Activated B cell treated with CpG ODN at 0.5 μM for 24 hours (primary cell): ENCODE measurements around the gene NOS1. TPM values are rescaled to one million over a fixed set of nuclear protein-coding genes. Genes with fewer than 3 reads are reported as not detected.

Experiments
- ATAC-seq: fragments of 200-7000 bp; cut with Tn5 transposase; one replicate; pipeline ENCODE4 v1.10.0; 2021; ENCODE audit warnings: low read depth, mild to moderate bottlenecking, moderate library complexity
- CTCF ChIA-PET: fragments of 350-600 bp; sonication (Branson Sonifier 250); formaldehyde crosslinking; loops from one replicate; lab custom pipeline; 2021; ENCODE audit warnings: antibody characterized with exemption; lab: Charles Lee
- POLR2A ChIA-PET: fragments of 350-600 bp; sonication (Branson Sonifier 250); formaldehyde crosslinking; loops from one replicate; lab custom pipeline; 2021; ENCODE audit warnings: antibody characterized with exemption; lab: Charles Lee
- DNase-seq: peaks from one replicate; pipeline ENCODE4 v3.0.0; 2022
- H3K27ac Mint-ChIP-seq: one replicate; pipeline ENCODE4 v1.8.0; 2020; ENCODE audit warnings: mixed read lengths
- H3K27me3 Mint-ChIP-seq: one replicate; pipeline ENCODE4 v1.8.0; 2021; ENCODE audit warnings: mixed read lengths
- H3K36me3 Mint-ChIP-seq: one replicate; pipeline ENCODE4 v1.8.0; 2021; ENCODE audit warnings: low read depth, mixed read lengths
- H3K4me1 Mint-ChIP-seq: one replicate; pipeline ENCODE4 v1.8.0; 2021; ENCODE audit warnings: mixed read lengths
- H3K4me3 Mint-ChIP-seq: one replicate; pipeline ENCODE4 v1.8.0; 2020; ENCODE audit warnings: mild to moderate bottlenecking, mixed read lengths
- H3K9me3 Mint-ChIP-seq: one replicate; pipeline ENCODE4 v1.8.0; 2020; ENCODE audit warnings: mixed read lengths
- intact Hi-C: fragments of 100-400 bp; cut with micrococcal nuclease; formaldehyde crosslinking; loops from one replicate; pipeline ENCODE4 v1.15.1; 2024
- total RNA-seq: library from RNA; stranded (reverse); gene quantifications from 2 replicates; pipeline ENCODE4 v1.2.3, GENCODE V29; 2022
- TF ChIP-seq, protein P1 (sequence below): fragments of 200-600 bp; IDR thresholded peaks from one replicate; pipeline ENCODE4 v1.8.0; 2022; ENCODE audit warnings: antibody characterized with exemption, mild to moderate bottlenecking

Gene NOS1
- total RNA-seq, 1 donor from 2014 or later: not detected

DNA sequence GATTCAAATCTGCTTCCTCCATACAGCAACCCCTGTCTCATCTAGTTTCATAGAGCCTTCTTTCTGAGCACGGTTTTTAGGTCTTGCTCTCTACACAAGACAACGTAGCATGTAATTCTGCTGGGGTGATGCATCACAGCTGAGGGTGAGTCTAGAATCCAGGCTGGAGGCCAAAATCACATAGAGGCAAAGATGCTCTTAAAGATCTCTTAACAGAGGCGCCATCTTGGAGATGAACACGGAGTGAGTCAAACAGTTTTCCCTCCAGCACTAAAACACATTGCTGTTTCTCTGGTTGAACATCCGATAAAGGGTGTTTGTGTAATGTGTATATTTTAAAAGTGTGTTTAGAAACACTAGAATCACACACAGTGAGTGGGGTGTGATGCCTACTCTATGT is 78.9 kb downstream of the NOS1 start:
- ATAC-seq (no peak), DNase-seq (no peak)
- intact Hi-C loops: no loop called here
- TF ChIP-seq, protein P1, sequence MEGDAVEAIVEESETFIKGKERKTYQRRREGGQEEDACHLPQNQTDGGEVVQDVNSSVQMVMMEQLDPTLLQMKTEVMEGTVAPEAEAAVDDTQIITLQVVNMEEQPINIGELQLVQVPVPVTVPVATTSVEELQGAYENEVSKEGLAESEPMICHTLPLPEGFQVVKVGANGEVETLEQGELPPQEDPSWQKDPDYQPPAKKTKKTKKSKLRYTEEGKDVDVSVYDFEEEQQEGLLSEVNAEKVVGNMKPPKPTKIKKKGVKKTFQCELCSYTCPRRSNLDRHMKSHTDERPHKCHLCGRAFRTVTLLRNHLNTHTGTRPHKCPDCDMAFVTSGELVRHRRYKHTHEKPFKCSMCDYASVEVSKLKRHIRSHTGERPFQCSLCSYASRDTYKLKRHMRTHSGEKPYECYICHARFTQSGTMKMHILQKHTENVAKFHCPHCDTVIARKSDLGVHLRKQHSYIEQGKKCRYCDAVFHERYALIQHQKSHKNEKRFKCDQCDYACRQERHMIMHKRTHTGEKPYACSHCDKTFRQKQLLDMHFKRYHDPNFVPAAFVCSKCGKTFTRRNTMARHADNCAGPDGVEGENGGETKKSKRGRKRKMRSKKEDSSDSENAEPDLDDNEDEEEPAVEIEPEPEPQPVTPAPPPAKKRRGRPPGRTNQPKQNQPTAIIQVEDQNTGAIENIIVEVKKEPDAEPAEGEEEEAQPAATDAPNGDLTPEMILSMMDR: no peak
- Mint-ChIP-seq H3K27me3 (peaks cover 5% of the 10 kb centered on the region), H3K9me3 (no peaks in the 10 kb centered on the region), H3K36me3 (no peaks in the 10 kb centered on the region), H3K4me1 (peaks cover 5% of the 10 kb centered on the region), H3K27ac (no peak overlapping the region), H3K4me3 (no peak overlapping the region)
- POLR2A ChIA-PET: no interaction called here
- CTCF ChIA-PET: no interaction called here

DNA sequence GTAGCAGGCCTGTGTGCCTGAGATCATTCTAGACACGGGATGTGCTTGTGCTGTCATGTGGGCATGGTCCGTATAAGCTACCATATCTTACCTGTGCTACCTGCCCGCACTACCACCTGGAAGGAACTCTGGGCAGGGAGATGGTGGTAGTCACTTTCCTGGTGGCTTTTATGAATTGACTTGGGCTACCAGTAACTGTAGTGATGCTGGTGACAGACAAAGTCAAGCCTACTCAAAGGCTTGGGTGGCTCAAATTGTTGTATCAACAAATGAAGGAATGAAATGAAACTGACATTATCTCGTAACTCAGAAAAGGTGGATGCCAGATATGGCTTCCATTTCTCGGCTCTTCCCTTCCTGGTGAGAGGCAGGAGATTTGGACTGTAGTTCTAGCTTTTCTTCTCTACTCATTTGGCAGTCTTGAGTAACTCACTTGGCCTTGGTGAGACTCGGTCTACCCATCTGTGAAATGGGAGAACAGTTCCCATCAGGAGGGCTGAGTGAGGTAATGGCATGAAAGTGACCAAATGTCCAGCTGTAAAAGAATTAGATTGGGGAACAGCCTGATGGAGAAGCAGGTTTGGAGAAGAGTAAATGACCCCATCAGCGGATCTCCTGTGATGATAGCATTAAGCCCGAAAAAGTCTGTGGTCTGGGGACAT is 81.3 kb downstream of the NOS1 start:
- H3K9me3 Mint-ChIP-seq: peaks cover 2% of the 10 kb centered on the region
- DNase-seq: no peak
- CTCF ChIA-PET: no interaction called here
- H3K27me3 Mint-ChIP-seq: peaks cover 11% of the 10 kb centered on the region
- intact Hi-C loops: no loop called here
- TF ChIP-seq, protein P1: no peak
- peaks cover 5% of the 10 kb centered on the region for H3K4me1 Mint-ChIP-seq
- no peak overlapping the region for H3K4me3 Mint-ChIP-seq
- no peak overlapping the region for H3K27ac Mint-ChIP-seq
- POLR2A ChIA-PET: no interaction called here
- no peak for ATAC-seq
- H3K36me3 Mint-ChIP-seq: no peaks in the 10 kb centered on the region

DNA sequence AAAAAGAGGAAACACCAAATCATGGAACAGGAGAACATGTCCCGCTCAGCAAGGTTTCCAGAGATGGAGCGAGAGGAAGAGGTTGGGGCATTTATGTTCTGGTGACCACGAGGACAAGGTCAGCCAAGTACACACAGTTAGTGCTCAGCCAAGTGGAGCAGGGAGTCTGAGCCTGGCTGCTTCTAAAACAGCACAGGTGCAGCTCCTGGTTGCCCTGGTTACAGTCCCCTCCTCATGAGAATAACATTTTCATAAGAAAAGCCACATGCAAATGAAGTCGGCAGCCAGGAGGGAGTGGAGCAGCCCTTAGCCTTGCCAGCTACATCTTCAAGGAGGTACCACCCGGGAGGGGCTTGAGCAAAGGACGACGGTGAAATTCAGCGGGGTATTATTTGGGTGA is 81.8 kb downstream of the NOS1 start:
- Mint-ChIP-seq H3K4me3 (no peak overlapping the region), H3K9me3 (peaks cover 2% of the 10 kb centered on the region), H3K4me1 (peaks cover 5% of the 10 kb centered on the region), H3K36me3 (no peaks in the 10 kb centered on the region), H3K27ac (no peak overlapping the region), H3K27me3 (peaks cover 12% of the 10 kb centered on the region)
- TF ChIP-seq, protein P1: no peak
- intact Hi-C loops: no loop called here
- ChIA-PET CTCF (no interaction called here), POLR2A (no interaction called here)
- no peak for DNase-seq
- no peak for ATAC-seq

DNA sequence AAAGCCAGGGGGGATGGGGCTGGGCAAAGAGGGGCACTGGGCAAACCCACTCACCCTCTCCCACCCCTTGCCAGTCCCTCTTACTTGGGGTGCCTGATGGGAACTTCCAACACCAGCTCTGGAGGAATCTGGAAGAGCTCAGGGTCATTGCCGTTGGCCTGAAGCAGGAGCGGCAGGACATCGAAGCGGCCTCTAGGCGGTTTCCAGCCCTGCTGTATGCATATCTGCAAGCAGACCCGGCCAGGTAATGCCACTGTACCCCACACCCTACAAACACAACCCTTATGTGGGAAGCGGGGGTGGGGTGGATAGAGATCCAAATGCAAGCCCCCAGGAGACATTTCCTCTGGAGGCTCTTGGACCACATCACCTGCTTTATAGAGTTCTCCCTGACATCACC is 83.6 kb downstream of the NOS1 start:
- Mint-ChIP-seq H3K27me3 (peaks cover 15% of the 10 kb centered on the region), H3K36me3 (no peaks in the 10 kb centered on the region), H3K4me1 (peaks cover 5% of the 10 kb centered on the region), H3K27ac (no peak overlapping the region), H3K9me3 (peaks cover 2% of the 10 kb centered on the region), H3K4me3 (no peak overlapping the region)
- intact Hi-C loops: no loop called here
- TF ChIP-seq, protein P1: no peak
- CTCF ChIA-PET: no interaction called here
- DNase-seq (no peak), ATAC-seq (no peak)
- POLR2A ChIA-PET: no interaction called here

DNA sequence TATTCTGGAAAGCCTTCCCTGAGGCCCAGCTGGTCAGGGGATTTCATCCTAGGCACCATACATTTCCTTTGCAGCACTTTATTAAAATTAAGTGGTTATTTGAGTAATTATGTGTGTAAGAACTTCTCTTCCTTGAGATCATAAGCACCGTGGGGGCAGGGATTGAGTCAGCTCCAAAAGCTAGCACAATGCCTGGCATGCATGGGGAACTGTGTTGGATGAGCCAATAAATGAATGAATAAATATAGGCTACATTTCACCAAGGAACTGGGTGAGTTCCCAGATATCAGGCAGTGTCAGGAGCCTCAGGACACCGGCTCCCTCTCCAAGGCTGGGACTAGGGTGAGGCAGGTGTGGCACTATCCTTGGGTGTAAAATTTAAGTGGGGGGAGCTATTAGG is 88.3 kb downstream of the NOS1 start:
- TF ChIP-seq, protein P1: no peak
- CTCF ChIA-PET: no interaction called here
- DNase-seq (no peak), ATAC-seq (no peak)
- Mint-ChIP-seq H3K4me3 (no peak overlapping the region), H3K36me3 (no peaks in the 10 kb centered on the region), H3K4me1 (no peaks in the 10 kb centered on the region), H3K27ac (no peak overlapping the region), H3K27me3 (peaks cover 13% of the 10 kb centered on the region), H3K9me3 (peaks cover 2% of the 10 kb centered on the region)
- POLR2A ChIA-PET: no interaction called here
- intact Hi-C loops: no loop called here
